ENCODE data around the gene SCAANT1.

SCAANT1 gene

GRCh38 chr3:63918321-63918720 is 6.1 kb upstream of the SCAANT1 start:
- TF ChIP-seq CTCF (IDR thresholded peaks at IDR 0.05; ENCODE audit: low read depth, low read length, poor library complexity, severe bottlenecking) (no peak), EZH2phosphoT487 (IDR thresholded peaks at IDR 0.05; ENCODE audit: borderline replicate concordance, low read length) (no peak)
- Histone ChIP-seq H3K4me3 (ENCODE audit: low read length) (no peak overlapping the region), H3K27me3 (ENCODE audit: control insufficient read depth, low read length) (no peaks in the 10 kb centered on the region), H3K9me2 (replicated peaks; ENCODE audit: control insufficient read depth, low read length) (no peaks in the 10 kb centered on the region), H3K4me1 (ENCODE audit: control insufficient read depth, low read length) (peaks cover 37% of the 10 kb centered on the region), H3K36me3 (ENCODE audit: control insufficient read depth, low read length) (peaks cover 90% of the 10 kb centered on the region), H3K4me2 (ENCODE audit: low read length) (no peak overlapping the region), H4K20me1 (ENCODE audit: control insufficient read depth, insufficient read depth, low read depth, low read length) (no peaks in the 10 kb centered on the region; the same call in 1 of the 2 replicates), H3F3A (ENCODE audit: control insufficient read depth, insufficient read depth) (peaks cover 10% of the 10 kb centered on the region), H3K9me3 (ENCODE audit: control insufficient read depth, insufficient read depth, low read length) (no peaks in the 10 kb centered on the region), H3K27ac (ENCODE audit: low read depth, low read length) (no peak overlapping the region), H3K79me2 (ENCODE audit: control insufficient read depth, low read length) (peaks cover 46% of the 10 kb centered on the region)

GRCh38 chr3:63914312-63914711 is 2.1 kb upstream of the SCAANT1 start:
- Histone ChIP-seq H4K20me1 (ENCODE audit: control insufficient read depth, insufficient read depth, low read depth, low read length) (peaks cover 3% of the 10 kb centered on the region; the same call in 1 of the 2 replicates), H3K9me2 (replicated peaks; ENCODE audit: control insufficient read depth, low read length) (no peaks in the 10 kb centered on the region), H3K4me2 (ENCODE audit: low read length) (no peak overlapping the region), H3K4me3 (ENCODE audit: low read length) (no peak overlapping the region), H3K79me2 (ENCODE audit: control insufficient read depth, low read length) (peaks cover 45% of the 10 kb centered on the region), H3F3A (ENCODE audit: control insufficient read depth, insufficient read depth) (peaks cover 20% of the 10 kb centered on the region), H3K9me3 (ENCODE audit: control insufficient read depth, insufficient read depth, low read length) (no peaks in the 10 kb centered on the region), H3K27me3 (ENCODE audit: control insufficient read depth, low read length) (no peaks in the 10 kb centered on the region), H3K36me3 (ENCODE audit: control insufficient read depth, low read length) (peaks cover 61% of the 10 kb centered on the region), H3K4me1 (ENCODE audit: control insufficient read depth, low read length) (peaks cover 30% of the 10 kb centered on the region), H3K27ac (ENCODE audit: low read depth, low read length) (no peak overlapping the region)
- TF ChIP-seq EZH2phosphoT487 (IDR thresholded peaks at IDR 0.05; ENCODE audit: borderline replicate concordance, low read length), result no peak
- no peak for TF ChIP-seq CTCF (IDR thresholded peaks at IDR 0.05; ENCODE audit: low read depth, low read length, poor library complexity, severe bottlenecking)

GRCh38 chr3:63912768-63913588 is 795 bp upstream of the SCAANT1 start:
- peaks cover 31% of the 10 kb centered on the region for H3F3A ChIP-seq (ENCODE audit: control insufficient read depth, insufficient read depth)
- TF ChIP-seq EZH2phosphoT487 (IDR thresholded peaks at IDR 0.05; ENCODE audit: borderline replicate concordance, low read length), result no peak
- no peak for TF ChIP-seq CTCF (IDR thresholded peaks at IDR 0.05; ENCODE audit: low read depth, low read length, poor library complexity, severe bottlenecking)
- peak overlapping the region; percentile 84 for H3K4me3 ChIP-seq (ENCODE audit: low read length)
- peaks cover 30% of the 10 kb centered on the region for H3K4me1 ChIP-seq (ENCODE audit: control insufficient read depth, low read length)
- H3K27me3 ChIP-seq (ENCODE audit: control insufficient read depth, low read length), result no peaks in the 10 kb centered on the region
- no peaks in the 10 kb centered on the region for H3K9me2 ChIP-seq (replicated peaks; ENCODE audit: control insufficient read depth, low read length)
- H3K4me2 ChIP-seq (ENCODE audit: low read length), result peak overlapping the region; percentile 94
- H4K20me1 ChIP-seq (ENCODE audit: control insufficient read depth, insufficient read depth, low read depth, low read length), result 0 out of 2 replicates have a peak, but pooled peaks cover 3% of the 10 kb centered on the region
- H3K79me2 ChIP-seq (ENCODE audit: control insufficient read depth, low read length), result peaks cover 46% of the 10 kb centered on the region
- H3K36me3 ChIP-seq (ENCODE audit: control insufficient read depth, low read length), result peaks cover 48% of the 10 kb centered on the region
- no peaks in the 10 kb centered on the region for H3K9me3 ChIP-seq (ENCODE audit: control insufficient read depth, insufficient read depth, low read length)
- 0 out of 2 replicates have a peak overlapping the region, but pooled peaks have one; percentile 72 for H3K27ac ChIP-seq (ENCODE audit: low read depth, low read length)

Data from DOHH2 (cell line).